HG02884 (cell line): ENCODE measurements around the gene GABRB2.
A peak's percentile ranks its signal among the peaks of the same experiment; 100 is the strongest.

Experiments
- ATAC-seq: cut with Tn5 transposase; IDR thresholded peaks from one replicate; pipeline ENCODE4 v1.9.1; 2021; ENCODE audit warnings: mild to moderate bottlenecking, moderate library complexity; ENCODE audit not compliant: unreplicated experiment

GABRB2 gene

GRCh38 chr5:161481922-161482321, 64.6 kb downstream of the GABRB2 start:
- peak; percentile 70 for ATAC-seq

GRCh38 chr5:161471211-161471950, 75.1 kb downstream of the GABRB2 start:
- no peak for ATAC-seq

- ATAC-seq, result no peak
Measured at GRCh38 chr5:161467703-161468102, 78.8 kb downstream of the GABRB2 start.

- no peak for ATAC-seq
Measured at GRCh38 chr5:161460741-161461140, 85.8 kb downstream of the GABRB2 start.

- no peak for ATAC-seq
Measured at GRCh38 chr5:161446655-161447054, 99.9 kb downstream of the GABRB2 start.

GRCh38 chr5:161442471-161442870, 104.1 kb downstream of the GABRB2 start:
- ATAC-seq, result no peak

GRCh38 chr5:161432798-161433197, 113.7 kb downstream of the GABRB2 start:
- ATAC-seq, result no peak

- ATAC-seq, result no peak
Measured at GRCh38 chr5:161431963-161432362, 114.6 kb downstream of the GABRB2 start.

- no peak for ATAC-seq
Measured at GRCh38 chr5:161421067-161421466, 125.5 kb downstream of the GABRB2 start.

GRCh38 chr5:161420521-161420920, 126.0 kb downstream of the GABRB2 start:
- no peak for ATAC-seq

GRCh38 chr5:161414896-161415295, 131.6 kb downstream of the GABRB2 start:
- ATAC-seq, result no peak

- no peak for ATAC-seq
Measured at GRCh38 chr5:161414037-161414436, 132.5 kb downstream of the GABRB2 start.

GRCh38 chr5:161412792-161413191, 133.7 kb downstream of the GABRB2 start:
- no peak for ATAC-seq

GRCh38 chr5:161411156-161411555, 135.4 kb downstream of the GABRB2 start:
- ATAC-seq, result no peak

- no peak for ATAC-seq
Measured at GRCh38 chr5:161410640-161411039, 135.9 kb downstream of the GABRB2 start.

GRCh38 chr5:161409471-161409870, 137.1 kb downstream of the GABRB2 start:
- no peak for ATAC-seq

GRCh38 chr5:161406880-161407279, 139.6 kb downstream of the GABRB2 start:
- ATAC-seq, result no peak

- no peak for ATAC-seq
Measured at GRCh38 chr5:161403996-161404395, 142.5 kb downstream of the GABRB2 start.

- no peak for ATAC-seq
Measured at GRCh38 chr5:161403121-161403520, 143.4 kb downstream of the GABRB2 start.

- no peak for ATAC-seq
Measured at GRCh38 chr5:161400583-161400982, 145.9 kb downstream of the GABRB2 start.

GRCh38 chr5:161399996-161400562, 146.4 kb downstream of the GABRB2 start:
- ATAC-seq, result no peak

GRCh38 chr5:161397448-161397847, 149.1 kb downstream of the GABRB2 start:
- no peak for ATAC-seq

GRCh38 chr5:161396171-161396570, 150.4 kb downstream of the GABRB2 start:
- no peak for ATAC-seq
